Smooth muscle cell (in vitro differentiated cells): Measurements from ENCODE around the gene FGF19. TPM values are rescaled to one million over a fixed set of nuclear protein-coding genes. Genes with fewer than 3 reads are reported as not detected.
"Not testable (repeated sequence)": the region's sequence is repeated elsewhere in the genome, so short reads cannot be mapped to it uniquely, and the experiment has no call there.

ENCODE experiments used
- DNase-seq: peaks from one replicate; lab custom pipeline; 2025; ENCODE audit not compliant: unreplicated experiment; lab: John Stamatoyannopoulos, UW
- H2AFZ ChIP-seq: fragments of 200-600 bp; sonication (generic); 2 replicates; pipeline ENCODE4 v1.6.0; 2016; ENCODE audit warnings: antibody characterized with exemption, low read depth, mild to moderate bottlenecking
- H3F3A ChIP-seq: fragments of 200-600 bp; sonication (generic); 2 replicates; pipeline ENCODE4 v1.6.0; 2017; ENCODE audit warnings: antibody characterized with exemption, low read depth
- H3K27ac ChIP-seq: fragments of 200-600 bp; sonication (generic); 2 replicates; pipeline ENCODE4 v1.5.1; 2016; ENCODE audit warnings: low read depth, mild to moderate bottlenecking
- H3K27me3 ChIP-seq: fragments of 200-600 bp; sonication (generic); 2 replicates; pipeline ENCODE4 v1.6.1; 2016; ENCODE audit warnings: low read depth, mild to moderate bottlenecking
- H3K36me3 ChIP-seq: fragments of 200-600 bp; sonication (generic); 2 replicates; pipeline ENCODE4 v1.5.1; 2016; ENCODE audit warnings: low read depth
- H3K4me1 ChIP-seq: fragments of 200-600 bp; sonication (generic); 2 replicates; pipeline ENCODE4 v1.5.1; 2016; ENCODE audit warnings: low read depth
- H3K4me2 ChIP-seq: fragments of 200-600 bp; sonication (generic); 2 replicates; pipeline ENCODE4 v1.6.0; 2016; ENCODE audit warnings: mild to moderate bottlenecking
- H3K4me3 ChIP-seq: fragments of 200-600 bp; sonication (generic); 2 replicates; pipeline ENCODE4 v1.5.1; 2016; ENCODE audit warnings: mild to moderate bottlenecking
- H3K79me2 ChIP-seq: fragments of 200-600 bp; sonication (generic); 2 replicates; pipeline ENCODE4 v1.6.0; 2016; ENCODE audit warnings: low read depth, mild to moderate bottlenecking
- H3K9ac ChIP-seq: fragments of 200-600 bp; sonication (generic); 2 replicates; pipeline ENCODE4 v1.6.0; 2016; ENCODE audit warnings: low read depth
- H3K9me3 ChIP-seq: fragments of 200-600 bp; sonication (generic); replicated peaks from 2 replicates; pipeline ENCODE4 v1.5.1; 2016; ENCODE audit warnings: low read depth
- H4K20me1 ChIP-seq: fragments of 200-600 bp; sonication (generic); 2 replicates; pipeline ENCODE4 v1.6.0; 2016; ENCODE audit warnings: low read depth
- WGBS: methylation state at CpG from one replicate; pipeline ENCODE4 v1.1.7; 2016; ENCODE audit warnings: low lambda C conversion rate; 5-methylcytosine and 5-hydroxymethylcytosine counted together
- polyA plus RNA-seq: library from polyadenylated mRNA; unstranded; fragments of >200 nt; fragmentation: Nextera tagmentation; extraction: Ambion mirVana; gene quantifications from 2 replicates; pipeline ENCODE4 v1.2.1, GENCODE V29; 2016
- total RNA-seq: library from RNA; depleted of rRNA; stranded (reverse); fragments of >200 nt; gene quantifications from 2 replicates; pipeline ENCODE4 v1.2.3, GENCODE V29; 2014
- TF ChIP-seq, protein P1 (sequence below): fragments of 200-600 bp; sonication (generic); IDR thresholded peaks from 2 replicates; pipeline ENCODE4 v1.5.1; 2017; ENCODE audit warnings: borderline replicate concordance, mild to moderate bottlenecking, antibody characterized with exemption; ENCODE audit not compliant: insufficient read depth, poor library complexity, severe bottlenecking

Gene FGF19
- total and polyA plus RNA-seq, 2 experiments from 2014 or later: not detected

DNA sequence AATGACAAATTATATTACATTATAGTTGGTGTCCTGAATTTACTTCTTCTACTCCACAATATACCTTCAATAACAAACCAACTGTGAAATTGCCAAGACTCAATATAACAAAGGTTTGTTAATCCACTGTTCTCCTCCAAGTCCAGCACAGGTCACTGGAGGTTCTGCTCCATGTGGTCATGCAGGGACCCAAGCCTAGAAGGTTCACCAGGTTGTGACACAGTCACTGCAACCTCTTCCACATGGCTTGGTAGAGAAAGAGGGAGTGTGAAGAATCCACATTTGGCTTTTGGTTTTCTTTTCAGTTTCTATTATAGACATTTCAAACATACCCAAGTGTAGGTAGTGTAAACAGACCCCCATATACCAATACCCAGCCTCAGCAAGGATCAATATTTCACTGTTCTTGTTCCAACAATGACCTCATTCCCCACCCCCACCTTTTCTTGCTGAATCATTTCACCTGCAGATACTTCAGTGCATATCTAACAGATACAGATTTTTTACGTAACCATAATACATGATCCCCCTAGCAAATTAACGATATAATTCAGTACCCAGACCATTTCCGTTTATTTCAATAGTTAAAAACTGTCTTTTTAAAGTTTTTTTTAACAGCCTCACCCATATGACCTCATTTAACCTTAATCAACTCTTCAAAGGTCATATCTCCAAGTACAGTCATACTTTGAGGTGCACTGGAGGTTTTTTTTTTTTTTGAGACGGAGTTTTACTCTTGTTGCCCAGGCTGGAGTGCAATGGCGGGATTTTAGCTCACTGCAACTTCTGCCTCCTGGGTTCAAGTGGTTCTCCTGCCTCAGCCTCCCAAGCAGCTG is 14.1 kb downstream of the FGF19 start:
- Histone ChIP-seq H3K9ac (no peak overlapping the region), H3K4me1 (no peaks in the 10 kb centered on the region), H3K79me2 (no peaks in the 10 kb centered on the region), H3F3A (no peaks in the 10 kb centered on the region), H2AFZ (no peak overlapping the region), H3K4me2 (no peak overlapping the region), H3K27ac (no peak overlapping the region), H3K27me3 (no peaks in the 10 kb centered on the region), H4K20me1 (no peaks in the 10 kb centered on the region), H3K9me3 (no peaks in the 10 kb centered on the region), H3K36me3 (no peaks in the 10 kb centered on the region), H3K4me3 (no peak overlapping the region)
- WGBS: 97% methylated on average over 5 of the region's 5 CpGs
- DNase-seq: no peak
- TF ChIP-seq, protein P1, sequence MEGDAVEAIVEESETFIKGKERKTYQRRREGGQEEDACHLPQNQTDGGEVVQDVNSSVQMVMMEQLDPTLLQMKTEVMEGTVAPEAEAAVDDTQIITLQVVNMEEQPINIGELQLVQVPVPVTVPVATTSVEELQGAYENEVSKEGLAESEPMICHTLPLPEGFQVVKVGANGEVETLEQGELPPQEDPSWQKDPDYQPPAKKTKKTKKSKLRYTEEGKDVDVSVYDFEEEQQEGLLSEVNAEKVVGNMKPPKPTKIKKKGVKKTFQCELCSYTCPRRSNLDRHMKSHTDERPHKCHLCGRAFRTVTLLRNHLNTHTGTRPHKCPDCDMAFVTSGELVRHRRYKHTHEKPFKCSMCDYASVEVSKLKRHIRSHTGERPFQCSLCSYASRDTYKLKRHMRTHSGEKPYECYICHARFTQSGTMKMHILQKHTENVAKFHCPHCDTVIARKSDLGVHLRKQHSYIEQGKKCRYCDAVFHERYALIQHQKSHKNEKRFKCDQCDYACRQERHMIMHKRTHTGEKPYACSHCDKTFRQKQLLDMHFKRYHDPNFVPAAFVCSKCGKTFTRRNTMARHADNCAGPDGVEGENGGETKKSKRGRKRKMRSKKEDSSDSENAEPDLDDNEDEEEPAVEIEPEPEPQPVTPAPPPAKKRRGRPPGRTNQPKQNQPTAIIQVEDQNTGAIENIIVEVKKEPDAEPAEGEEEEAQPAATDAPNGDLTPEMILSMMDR: no peak

DNA sequence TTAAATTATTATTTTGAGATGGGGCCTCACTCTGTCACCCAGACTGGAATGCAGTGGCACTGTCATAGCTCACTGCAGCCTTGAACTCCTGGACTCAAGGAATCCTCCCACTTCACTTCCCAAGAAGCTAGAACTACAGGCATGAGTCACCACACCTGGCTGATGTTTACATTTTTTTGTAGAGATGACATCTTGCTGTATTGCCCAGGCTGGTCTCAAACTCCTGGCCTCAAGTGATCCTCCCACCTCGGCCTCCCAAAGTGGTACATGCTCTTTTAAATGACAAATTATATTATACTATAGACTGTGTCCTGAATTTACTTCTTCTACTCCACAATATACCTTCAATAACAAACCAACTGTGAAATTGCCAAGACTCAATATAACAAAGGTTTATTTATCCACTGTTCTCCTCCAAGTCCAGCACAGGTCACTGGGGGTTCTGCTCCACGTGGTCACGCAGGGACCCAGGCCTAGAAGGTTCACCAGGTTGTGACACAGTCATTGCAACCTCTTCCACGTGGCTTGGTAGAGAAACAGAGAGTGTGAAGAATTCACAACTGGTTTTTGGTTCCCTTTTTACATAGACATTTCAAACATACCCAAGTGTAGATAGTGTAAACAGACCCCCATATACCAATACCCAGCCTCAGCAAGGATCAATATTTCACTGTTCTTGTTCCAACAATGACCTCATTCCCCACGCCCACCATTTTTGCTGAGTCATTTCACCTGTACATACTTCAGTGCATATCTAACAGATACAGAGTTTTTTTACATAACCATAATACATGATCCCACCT is 15.7 kb downstream of the FGF19 start:
- not testable (repeated sequence) for DNase-seq, H3K4me1 ChIP-seq, H3K4me2 ChIP-seq, H3F3A ChIP-seq, H3K9me3 ChIP-seq, H4K20me1 ChIP-seq, H2AFZ ChIP-seq, H3K27me3 ChIP-seq, H3K79me2 ChIP-seq, H3K9ac ChIP-seq, H3K27ac ChIP-seq, H3K4me3 ChIP-seq, H3K36me3 ChIP-seq
- WGBS: 92% methylated on average over 5 of the region's 5 CpGs

DNA sequence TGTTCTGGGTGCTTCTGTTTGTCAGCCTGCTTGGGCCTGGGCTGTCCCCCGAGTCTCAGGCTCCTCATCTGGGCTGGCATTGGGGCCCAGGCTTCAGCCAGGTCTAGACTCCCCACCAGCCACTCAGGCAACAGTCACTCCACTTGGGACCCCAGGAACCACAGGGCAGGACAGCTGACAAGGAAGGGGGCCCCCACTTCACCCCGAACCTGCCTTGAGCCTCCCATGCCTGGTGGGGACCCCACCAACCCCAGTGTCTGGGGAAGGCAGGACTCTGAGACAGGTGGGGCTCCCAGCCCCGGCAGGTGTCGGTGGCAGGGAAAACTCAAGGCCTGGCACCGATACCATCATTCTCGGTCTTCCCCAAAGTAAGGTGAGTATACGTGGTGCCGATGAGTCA is 17.0 kb downstream of the FGF19 start:
- TF ChIP-seq, protein P1: no peak
- no peaks in the 10 kb centered on the region for H3K79me2 ChIP-seq
- H2AFZ ChIP-seq: no peak overlapping the region
- H3K4me1 ChIP-seq: no peaks in the 10 kb centered on the region
- WGBS: 92% methylated on average over 8 of the region's 8 CpGs
- H3K9me3 ChIP-seq: no peaks in the 10 kb centered on the region
- no peak overlapping the region for H3K4me2 ChIP-seq
- no peaks in the 10 kb centered on the region for H3K36me3 ChIP-seq
- H3K27me3 ChIP-seq: no peaks in the 10 kb centered on the region
- no peaks in the 10 kb centered on the region for H3F3A ChIP-seq
- H3K27ac ChIP-seq: no peak overlapping the region
- H3K9ac ChIP-seq: no peak overlapping the region
- no peaks in the 10 kb centered on the region for H4K20me1 ChIP-seq
- no peak overlapping the region for H3K4me3 ChIP-seq
- no peak for DNase-seq

DNA sequence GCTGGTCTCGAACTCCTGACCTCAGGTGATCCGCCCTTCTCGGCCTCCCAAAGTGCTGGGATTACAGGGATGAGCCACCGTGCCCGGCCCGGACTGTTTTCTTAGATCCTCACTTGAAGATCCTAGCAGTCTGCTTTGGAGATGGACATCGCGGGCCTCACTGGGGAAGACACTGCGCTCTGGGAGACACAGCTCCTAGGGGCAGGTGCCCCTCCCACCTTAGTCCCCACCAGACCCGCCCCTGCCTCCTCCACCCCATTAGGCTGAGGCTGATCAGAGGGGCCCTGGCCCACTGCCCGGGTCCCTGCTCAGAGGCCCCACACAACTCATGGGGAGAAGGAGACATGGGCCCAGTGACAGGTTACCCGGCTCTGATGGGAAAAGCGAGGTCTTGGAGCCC is 17.4 kb downstream of the FGF19 start:
- H2AFZ ChIP-seq: no peak overlapping the region
- no peaks in the 10 kb centered on the region for H4K20me1 ChIP-seq
- TF ChIP-seq, protein P1: no peak
- no peak overlapping the region for H3K27ac ChIP-seq
- no peak overlapping the region for H3K4me3 ChIP-seq
- no peak overlapping the region for H3K9ac ChIP-seq
- H3F3A ChIP-seq: no peaks in the 10 kb centered on the region
- H3K79me2 ChIP-seq: no peaks in the 10 kb centered on the region
- H3K4me1 ChIP-seq: no peaks in the 10 kb centered on the region
- no peaks in the 10 kb centered on the region for H3K36me3 ChIP-seq
- DNase-seq: no peak
- WGBS: 83% methylated on average over 13 of the region's 13 CpGs
- H3K9me3 ChIP-seq: no peaks in the 10 kb centered on the region
- no peak overlapping the region for H3K4me2 ChIP-seq
- no peaks in the 10 kb centered on the region for H3K27me3 ChIP-seq
